Middle frontal gyrus (tissue), 1 donor: ENCODE measurements around the gene DKC1.
"Not testable (repeated sequence)": the region's sequence is repeated elsewhere in the genome, so short reads cannot be mapped to it uniquely, and the experiment has no call there.

Source experiments
- DNase-seq: peaks from one replicate; pipeline ENCODE4 v3.0.0-alpha.2; 2015; ENCODE audit warnings: low spot score; ENCODE audit errors: extremely low spot score

Gene DKC1

GRCh38 chrX:154817048-154817618, 54.5 kb downstream of the DKC1 start:
- not testable (repeated sequence) for DNase-seq

GRCh38 chrX:154818916-154819770, 56.5 kb downstream of the DKC1 start:
- DNase-seq, result no peak

GRCh38 chrX:154819771-154820341, 57.2 kb downstream of the DKC1 start:
- DNase-seq, result no peak

GRCh38 chrX:154821523-154821922, 58.9 kb downstream of the DKC1 start:
- no peak for DNase-seq

GRCh38 chrX:154822029-154822428, 59.4 kb downstream of the DKC1 start:
- no peak for DNase-seq

- no peak for DNase-seq
Observed at GRCh38 chrX:154824638-154825037, 62.0 kb downstream of the DKC1 start.

- DNase-seq, result not testable (repeated sequence)
Observed at GRCh38 chrX:154825586-154825985, 62.9 kb downstream of the DKC1 start.
